HEK293T (cell line): ENCODE results near the gene EML6.

Experiments used
- CTCF ChIA-PET: fragments of 350-600 bp; formaldehyde crosslinking; extraction: SDS; loops from one replicate; lab custom pipeline; 2021; ENCODE audit warnings: antibody characterized with exemption, inconsistent platforms; lab: Yijun Ruan, JAX
- POLR2A ChIA-PET: fragments of 350-600 bp; formaldehyde crosslinking; extraction: SDS; loops from one replicate; lab custom pipeline; 2020; ENCODE audit warnings: antibody characterized with exemption, inconsistent platforms; lab: Yijun Ruan, JAX
- DNase-seq: peaks from one replicate; pipeline ENCODE4 v3.0.0; 2012; ENCODE audit warnings: mixed read lengths; ENCODE audit errors: extremely low spot score
- ARNT ChIP-seq: fragments of 450-650 bp; IDR thresholded peaks from 2 replicates; pipeline ENCODE4 v1.6.1; 2017; ENCODE audit warnings: mild to moderate bottlenecking
- BHLHE40 ChIP-seq: fragments of 450-650 bp; IDR thresholded peaks from 2 replicates; pipeline ENCODE4 v1.6.1; 2016; ENCODE audit warnings: mild to moderate bottlenecking, moderate library complexity, borderline replicate concordance
- CTBP1 ChIP-seq: fragments of 450-650 bp; IDR thresholded peaks from 2 replicates; pipeline ENCODE4 v1.6.1; 2016; ENCODE audit warnings: borderline replicate concordance
- ELF4 ChIP-seq: fragments of 450-650 bp; IDR thresholded peaks from 2 replicates; pipeline ENCODE4 v1.6.1; 2017; ENCODE audit warnings: antibody characterized with exemption
- FOXA1 ChIP-seq: fragments of 450-650 bp; IDR thresholded peaks from 2 replicates; pipeline ENCODE4 v1.6.1; 2016; ENCODE audit warnings: mild to moderate bottlenecking
- FOXK2 ChIP-seq: fragments of 450-650 bp; IDR thresholded peaks from 2 replicates; pipeline ENCODE4 v1.6.1; 2016; ENCODE audit warnings: mild to moderate bottlenecking
- FOXM1 ChIP-seq: fragments of 450-650 bp; IDR thresholded peaks from 2 replicates; pipeline ENCODE4 v1.6.1; 2017; ENCODE audit warnings: mild to moderate bottlenecking, borderline replicate concordance
- HDGF ChIP-seq: fragments of 450-650 bp; IDR thresholded peaks from 2 replicates; pipeline ENCODE4 v1.6.1; 2017; ENCODE audit warnings: antibody characterized with exemption, borderline replicate concordance
- L3MBTL2 ChIP-seq: fragments of 450-650 bp; conservative IDR thresholded peaks from 2 replicates; pipeline ENCODE4 v1.6.1; 2016; ENCODE audit warnings: mild to moderate bottlenecking
- LEF1 ChIP-seq: fragments of 450-650 bp; IDR thresholded peaks from 2 replicates; pipeline ENCODE4 v1.6.1; 2017; ENCODE audit warnings: mild to moderate bottlenecking, borderline replicate concordance
- NFRKB ChIP-seq: fragments of 450-650 bp; IDR thresholded peaks from 2 replicates; pipeline ENCODE4 v1.6.1; 2016; ENCODE audit warnings: mild to moderate bottlenecking, moderate library complexity
- SP1 ChIP-seq: fragments of 450-650 bp; IDR thresholded peaks from 2 replicates; pipeline ENCODE4 v1.6.1; 2017
- SUZ12 ChIP-seq: fragments of 450-650 bp; IDR thresholded peaks from 2 replicates; pipeline ENCODE4 v1.6.1; 2016; ENCODE audit warnings: mild to moderate bottlenecking
- TARDBP ChIP-seq: fragments of 450-650 bp; IDR thresholded peaks from 2 replicates; pipeline ENCODE4 v1.6.1; 2016
- ZNF384 ChIP-seq: fragments of 450-650 bp; IDR thresholded peaks from 2 replicates; pipeline ENCODE4 v1.6.1; 2016
- TF ChIP-seq, protein P1 (sequence below): fragments of 450-650 bp; IDR thresholded peaks from 2 replicates; pipeline ENCODE4 v1.6.1; 2016

Gene EML6

DNA sequence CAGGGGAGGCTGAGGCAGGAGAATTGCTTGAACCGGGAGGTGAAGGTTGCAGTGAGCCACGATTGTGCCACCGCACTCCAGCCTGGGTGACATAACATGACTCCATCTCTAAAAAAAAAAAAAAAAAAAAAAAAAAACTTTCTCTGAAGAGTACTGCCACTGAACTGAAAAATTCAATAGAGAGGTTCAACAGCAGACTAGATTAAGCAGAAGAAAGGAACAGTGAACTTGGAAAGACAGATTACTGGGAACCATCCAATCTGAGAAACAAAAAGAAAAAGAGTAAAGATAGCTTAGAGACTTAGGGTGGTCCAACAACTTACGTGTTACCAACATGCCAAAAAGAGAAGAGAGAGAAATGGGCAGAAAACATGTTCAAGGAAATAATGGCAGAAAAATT, 138.8 kb downstream of the EML6 start:
- no peak for DNase-seq
- ChIA-PET CTCF (interaction anchor here (0.6 kb wide), 1 partner anchor 28 kb away, joined by 5 read pairs; no protein-coding TSS in a partner anchor), POLR2A (no interaction called here)
- TF ChIP-seq TARDBP, result no peak
- no peak for TF ChIP-seq NFRKB
- TF ChIP-seq SP1, result no peak
- no peak for TF ChIP-seq LEF1
- TF ChIP-seq, protein P1, sequence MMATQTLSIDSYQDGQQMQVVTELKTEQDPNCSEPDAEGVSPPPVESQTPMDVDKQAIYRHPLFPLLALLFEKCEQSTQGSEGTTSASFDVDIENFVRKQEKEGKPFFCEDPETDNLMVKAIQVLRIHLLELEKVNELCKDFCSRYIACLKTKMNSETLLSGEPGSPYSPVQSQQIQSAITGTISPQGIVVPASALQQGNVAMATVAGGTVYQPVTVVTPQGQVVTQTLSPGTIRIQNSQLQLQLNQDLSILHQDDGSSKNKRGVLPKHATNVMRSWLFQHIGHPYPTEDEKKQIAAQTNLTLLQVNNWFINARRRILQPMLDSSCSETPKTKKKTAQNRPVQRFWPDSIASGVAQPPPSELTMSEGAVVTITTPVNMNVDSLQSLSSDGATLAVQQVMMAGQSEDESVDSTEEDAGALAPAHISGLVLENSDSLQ, result no peak
- no peak for TF ChIP-seq FOXK2
- TF ChIP-seq HDGF, result no peak
- no peak for TF ChIP-seq FOXM1
- no peak for TF ChIP-seq SUZ12
- no peak for TF ChIP-seq ARNT
- TF ChIP-seq L3MBTL2, result no peak
- TF ChIP-seq BHLHE40, result no peak
- TF ChIP-seq ELF4, result no peak
- no peak for TF ChIP-seq FOXA1

DNA sequence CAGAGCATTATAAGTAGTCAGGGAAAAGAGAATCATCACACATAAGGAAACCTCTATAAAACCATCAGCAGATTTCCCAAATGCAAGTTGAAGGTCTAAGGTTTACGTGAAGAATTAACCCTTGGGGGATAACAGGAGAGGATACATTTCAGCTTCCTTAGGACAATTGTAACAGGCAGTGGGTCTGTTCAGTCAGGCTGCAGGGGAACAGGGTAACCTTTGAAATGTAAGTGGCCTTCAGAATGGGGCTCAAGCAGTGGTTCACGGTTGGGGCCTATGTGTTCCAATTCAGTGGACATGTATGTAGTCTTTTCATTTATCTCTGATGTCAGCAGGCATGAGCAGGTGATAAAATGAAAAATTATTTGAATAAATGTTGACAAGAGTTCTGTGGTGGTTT, 139.3 kb downstream of the EML6 start:
- DNase-seq, result no peak
- ChIA-PET POLR2A (no interaction called here), CTCF (interaction anchor here (0.6 kb wide), 1 partner anchor 28 kb away, joined by 5 read pairs; no protein-coding TSS in a partner anchor)
- no peak for TF ChIP-seq FOXK2
- no peak for TF ChIP-seq L3MBTL2
- TF ChIP-seq FOXA1, result no peak
- no peak for TF ChIP-seq NFRKB
- no peak for TF ChIP-seq FOXM1
- no peak for TF ChIP-seq HDGF
- TF ChIP-seq ZNF384, result no peak

DNA sequence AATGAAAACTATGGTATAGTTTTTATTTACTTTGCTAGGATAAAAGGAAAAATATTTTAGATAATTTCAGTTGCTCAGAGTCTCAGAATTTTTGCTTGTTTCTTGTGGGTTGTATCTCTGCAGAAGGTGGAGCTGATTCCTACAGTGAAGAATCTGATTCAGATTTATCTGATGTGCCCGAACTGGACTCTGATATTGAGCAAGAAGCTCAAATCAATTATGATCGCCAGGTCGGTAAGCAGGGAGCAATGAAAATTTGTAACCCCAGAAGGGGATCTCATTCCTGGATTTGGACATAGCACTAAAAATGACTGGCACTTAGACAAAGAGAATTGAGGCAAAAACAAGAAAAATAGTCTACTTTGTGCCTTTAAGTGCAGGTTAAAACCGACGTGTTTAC, 140.2 kb downstream of the EML6 start:
- ChIA-PET CTCF (no interaction called here), POLR2A (no interaction called here)
- no peak for DNase-seq
- no peak for TF ChIP-seq ELF4

GRCh38 chr2:54864096-54864495, 140.6 kb downstream of the EML6 start:
- ChIA-PET CTCF (no interaction called here), POLR2A (no interaction called here)
- TF ChIP-seq SUZ12 (no peak), NFRKB (no peak), FOXK2 (no peak), FOXA1 (no peak), L3MBTL2 (no peak), TARDBP (no peak), FOXM1 (no peak), CTBP1 (no peak), SP1 (no peak), ZNF384 (no peak), LEF1 (no peak), BHLHE40 (no peak), HDGF (no peak), ARNT (no peak), ELF4 (no peak)
- TF ChIP-seq, protein P1, result no peak
- no peak for DNase-seq

GRCh38 chr2:54864727-54865126, 141.3 kb downstream of the EML6 start:
- DNase-seq, result no peak
- ChIA-PET POLR2A (no interaction called here), CTCF (no interaction called here)
- TF ChIP-seq FOXM1 (no peak), HDGF (no peak), FOXA1 (no peak), BHLHE40 (no peak)

- CTCF ChIA-PET, result no interaction called here
- POLR2A ChIA-PET, result no interaction called here
- TF ChIP-seq FOXK2 (no peak), SP1 (no peak), SUZ12 (no peak), FOXM1 (no peak), ELF4 (no peak), L3MBTL2 (no peak), ARNT (no peak), LEF1 (no peak), NFRKB (no peak), BHLHE40 (no peak), FOXA1 (no peak), CTBP1 (no peak), TARDBP (no peak), ZNF384 (no peak), HDGF (no peak)
- TF ChIP-seq, protein P1, result no peak
- no peak for DNase-seq
Observed at GRCh38 chr2:54866179-54866578, 142.7 kb downstream of the EML6 start.
